Stimulated activated naive CD4-positive, alpha-beta T cell treated with Interleukin-2 at 50 U/mL for 16 hours (primary cell): Measurements from ENCODE around the gene NR2F1-AS1.

ENCODE experiments used
- DNase-seq: peaks from one replicate; lab custom pipeline; 2025; lab: John Stamatoyannopoulos, UW

NR2F1-AS1 gene

DNA sequence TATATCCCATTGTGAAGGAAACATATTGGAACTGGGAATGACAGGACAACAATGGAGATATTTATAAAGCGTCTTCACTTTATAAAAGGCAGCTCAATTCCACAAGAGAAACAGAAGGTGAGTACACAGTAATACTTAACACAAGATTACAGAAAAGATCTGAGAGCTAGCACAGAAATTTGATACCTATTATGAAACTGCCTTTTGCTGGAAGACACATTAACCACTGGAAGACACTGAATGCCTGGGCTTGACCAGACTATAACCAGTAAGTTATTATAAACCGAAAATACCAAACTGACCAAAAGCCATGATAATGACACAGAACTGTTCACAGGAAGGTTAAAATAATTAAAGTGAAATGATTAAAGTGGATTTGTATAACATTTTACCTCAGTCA, 195.4 kb downstream of the NR2F1-AS1 start:
- no peak for DNase-seq

DNA sequence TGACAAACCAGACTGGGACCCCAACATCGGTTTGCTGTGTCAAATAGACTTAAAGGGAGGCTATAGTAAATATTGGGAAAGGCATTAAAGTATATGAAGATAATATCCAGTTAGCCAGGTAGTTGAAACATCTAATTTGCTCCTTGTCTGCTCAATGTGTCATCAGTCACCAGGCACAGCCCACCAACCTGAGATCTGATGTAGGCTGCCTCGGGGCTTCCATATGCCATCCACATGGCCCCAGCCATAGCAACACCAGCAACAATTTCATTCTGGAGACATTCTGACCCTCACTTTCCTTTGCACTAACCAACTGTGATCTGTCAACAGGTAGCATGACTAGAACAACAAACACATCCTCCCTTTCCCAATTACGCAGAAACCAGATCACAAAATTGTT, 196.0 kb downstream of the NR2F1-AS1 start:
- DNase-seq: no peak

DNA sequence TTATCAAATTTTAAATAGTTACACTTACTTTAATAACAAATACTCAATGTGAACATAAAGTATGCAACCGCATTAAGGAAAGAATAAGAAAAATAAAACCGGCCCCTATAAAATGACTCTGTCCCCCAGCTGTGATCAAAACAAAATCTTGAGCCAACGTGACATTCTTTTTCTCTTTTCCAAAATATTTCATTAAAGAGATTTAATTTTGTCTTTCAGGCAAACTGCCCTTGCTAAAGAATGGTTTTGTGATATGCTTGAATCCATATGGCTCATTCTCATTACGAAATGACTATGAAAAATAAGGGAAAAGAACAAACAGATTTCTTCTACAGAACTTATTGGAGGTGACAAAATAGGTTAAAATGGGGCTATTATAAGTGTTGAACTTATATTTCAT, 197.0 kb downstream of the NR2F1-AS1 start:
- DNase-seq: no peak

DNA sequence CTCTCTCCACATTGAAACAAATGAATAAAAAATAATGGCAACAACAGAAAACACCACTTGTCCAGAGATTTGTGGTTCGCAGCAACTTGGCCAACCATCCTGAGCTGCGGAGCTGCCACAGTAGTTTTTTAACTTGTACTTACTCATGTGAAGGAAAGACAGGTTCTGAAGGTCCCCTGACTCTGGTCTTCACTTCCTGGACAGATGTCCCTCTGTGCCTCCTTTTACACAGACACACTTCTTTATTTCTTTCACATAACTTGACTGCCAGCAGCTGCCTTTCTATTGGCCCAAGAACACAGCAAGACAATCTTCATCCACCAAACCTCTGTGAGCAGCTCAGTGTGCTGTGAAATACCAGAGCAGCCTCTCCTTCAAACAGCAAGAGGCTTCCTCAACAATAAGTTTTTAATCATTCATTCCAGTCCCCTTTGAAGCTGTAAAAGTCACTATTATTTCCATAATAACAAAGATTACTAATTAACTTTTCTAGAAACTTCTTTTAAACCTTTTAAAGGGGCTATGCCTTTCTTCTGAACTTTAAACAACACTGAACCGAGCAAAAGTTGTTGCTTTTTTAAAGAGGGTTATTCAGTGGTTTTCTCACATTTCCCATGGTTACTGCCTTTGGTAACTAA, 198.7 kb downstream of the NR2F1-AS1 start:
- no peak for DNase-seq

DNA sequence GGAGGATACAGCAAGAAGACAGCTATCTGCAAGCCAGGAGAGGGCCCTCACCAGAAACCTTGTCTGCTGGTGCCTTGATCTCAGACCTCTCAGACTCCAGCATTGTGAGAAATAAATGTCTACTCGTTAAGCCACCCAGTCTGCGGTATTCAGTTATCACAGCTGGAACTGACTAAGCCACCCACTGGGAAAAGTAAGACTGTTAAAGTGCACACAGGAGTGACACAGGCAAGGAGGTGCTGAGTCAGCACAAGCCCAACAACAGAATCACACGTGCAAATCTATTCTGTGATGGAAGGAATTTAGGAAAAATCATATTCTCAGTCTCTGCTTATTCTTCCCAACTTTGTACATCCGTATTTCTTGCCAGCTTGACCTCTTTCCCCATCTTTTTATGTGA, 200.0 kb downstream of the NR2F1-AS1 start:
- DNase-seq: no peak

DNA sequence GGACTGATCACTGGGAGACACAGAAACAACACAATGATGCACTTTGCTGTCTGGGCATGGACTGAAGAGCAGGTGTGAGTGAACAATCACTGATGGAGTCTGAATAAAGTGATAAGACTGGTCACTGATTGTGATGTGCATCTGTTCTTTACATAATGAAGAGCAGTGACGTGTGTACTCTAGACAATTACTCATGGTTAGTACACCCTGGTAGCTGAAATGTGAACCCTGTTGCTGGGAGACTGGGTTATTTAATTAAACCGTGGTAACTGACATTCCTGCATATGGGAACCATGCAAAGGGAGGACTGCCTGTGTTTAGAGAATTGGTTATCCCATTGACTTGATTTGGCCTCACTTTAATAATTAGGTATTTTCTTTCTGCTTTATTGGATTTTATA, 202.9 kb downstream of the NR2F1-AS1 start:
- DNase-seq: no peak

DNA sequence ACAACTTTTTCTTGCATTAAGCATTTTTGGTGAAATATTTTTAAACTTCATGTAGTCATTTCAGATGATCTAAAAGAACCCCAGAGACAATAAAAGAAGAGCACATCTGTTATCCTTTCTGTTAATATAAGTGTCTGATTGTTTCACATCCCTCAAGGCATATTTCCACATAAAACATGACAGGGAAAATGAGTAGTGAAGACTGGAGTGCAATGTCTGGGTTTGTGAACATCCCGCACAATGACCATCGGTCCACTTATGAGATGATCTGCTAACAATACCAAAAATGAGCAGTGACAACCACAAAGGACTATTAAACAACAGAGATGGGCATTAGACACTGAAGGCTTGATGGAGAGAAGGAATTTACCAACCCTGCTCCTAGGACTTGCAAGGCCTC, 209.1 kb downstream of the NR2F1-AS1 start:
- no peak for DNase-seq

DNA sequence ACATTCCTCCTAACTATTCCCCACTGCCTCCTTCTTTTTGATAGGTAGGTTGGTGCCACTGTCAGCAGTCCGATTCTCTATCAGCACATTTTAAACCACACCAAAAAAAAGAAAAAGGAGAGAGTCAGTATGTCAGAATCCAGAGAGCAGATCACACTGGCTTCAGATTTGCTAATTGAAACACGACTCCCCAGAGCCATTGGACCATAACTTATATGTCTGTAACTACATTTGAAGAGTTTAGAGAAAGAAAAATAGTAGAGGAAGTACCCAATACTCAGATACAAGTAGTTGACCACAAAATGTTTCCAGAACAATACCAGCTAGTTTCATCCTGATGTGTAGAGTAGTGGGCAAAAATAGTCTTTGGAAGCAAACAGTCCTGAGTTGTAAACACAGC, 216.6 kb downstream of the NR2F1-AS1 start:
- no peak for DNase-seq

DNA sequence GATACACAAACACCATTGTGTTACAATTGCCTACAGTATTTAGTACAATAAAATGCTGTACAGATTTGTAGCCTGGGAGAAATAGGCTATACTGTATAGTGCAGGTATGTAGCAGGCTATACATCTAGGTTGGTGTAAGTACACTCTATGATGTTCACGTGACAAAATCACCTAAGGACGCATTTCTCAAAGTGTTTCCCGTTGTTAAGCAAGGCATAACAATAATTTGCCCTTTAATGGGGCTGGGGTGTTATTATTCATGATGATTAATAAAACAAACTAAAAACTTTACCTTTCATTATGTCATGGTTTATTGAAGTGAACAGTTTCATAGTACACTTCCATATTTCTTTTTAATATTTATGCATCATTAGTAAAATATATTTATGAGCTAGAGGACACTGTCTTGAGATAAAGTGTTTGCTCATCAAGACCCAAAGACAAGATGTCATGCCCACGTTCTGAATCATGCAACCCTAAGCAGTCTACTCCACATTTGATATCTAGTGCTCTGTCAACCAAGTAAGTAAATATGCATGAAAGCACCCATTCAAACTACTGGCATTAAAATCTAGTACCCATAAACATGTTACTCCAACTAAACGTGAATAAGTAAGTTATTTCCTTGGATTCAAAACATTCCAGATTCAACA, 220.5 kb downstream of the NR2F1-AS1 start:
- no peak for DNase-seq

DNA sequence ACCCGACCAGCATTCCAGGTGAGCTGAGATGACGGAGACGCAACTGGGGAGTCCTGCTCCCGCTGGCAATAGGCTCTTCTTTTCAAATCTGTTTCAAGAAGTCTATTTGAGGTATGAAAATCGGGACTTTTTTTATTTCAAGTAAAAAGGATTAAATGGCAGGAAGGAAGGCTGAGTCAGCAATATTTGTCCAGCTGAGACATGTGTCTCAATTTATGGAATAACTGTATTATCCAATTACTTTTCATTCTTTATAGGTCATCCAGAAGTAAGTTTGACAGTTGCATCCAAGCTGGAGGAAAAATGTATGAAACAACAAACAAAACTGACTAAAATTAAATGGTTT, 221.1 kb downstream of the NR2F1-AS1 start:
- no peak for DNase-seq
